Melanocyte of skin (primary cell): Measurements from ENCODE around the gene CCDC188. TPM values are rescaled to one million over a fixed set of nuclear protein-coding genes. Genes with fewer than 3 reads are reported as not detected.

ENCODE experiments used
- small RNA-seq, 2 donors: library from RNA; depleted of rRNA; stranded (forward); fragments of <200 nt; gene quantifications; one replicate each; pipeline ENCODE3, GENCODE V24; 2012
- total RNA-seq, 2 donors: library from RNA; depleted of rRNA; stranded (reverse); fragments of >200 nt; gene quantifications; 2 replicates each; pipeline ENCODE4 v1.2.3, GENCODE V29; 2012

The CCDC188 gene
- total RNA-seq, result under 1 TPM; under 0.01 to 0.33 TPM

DNA sequence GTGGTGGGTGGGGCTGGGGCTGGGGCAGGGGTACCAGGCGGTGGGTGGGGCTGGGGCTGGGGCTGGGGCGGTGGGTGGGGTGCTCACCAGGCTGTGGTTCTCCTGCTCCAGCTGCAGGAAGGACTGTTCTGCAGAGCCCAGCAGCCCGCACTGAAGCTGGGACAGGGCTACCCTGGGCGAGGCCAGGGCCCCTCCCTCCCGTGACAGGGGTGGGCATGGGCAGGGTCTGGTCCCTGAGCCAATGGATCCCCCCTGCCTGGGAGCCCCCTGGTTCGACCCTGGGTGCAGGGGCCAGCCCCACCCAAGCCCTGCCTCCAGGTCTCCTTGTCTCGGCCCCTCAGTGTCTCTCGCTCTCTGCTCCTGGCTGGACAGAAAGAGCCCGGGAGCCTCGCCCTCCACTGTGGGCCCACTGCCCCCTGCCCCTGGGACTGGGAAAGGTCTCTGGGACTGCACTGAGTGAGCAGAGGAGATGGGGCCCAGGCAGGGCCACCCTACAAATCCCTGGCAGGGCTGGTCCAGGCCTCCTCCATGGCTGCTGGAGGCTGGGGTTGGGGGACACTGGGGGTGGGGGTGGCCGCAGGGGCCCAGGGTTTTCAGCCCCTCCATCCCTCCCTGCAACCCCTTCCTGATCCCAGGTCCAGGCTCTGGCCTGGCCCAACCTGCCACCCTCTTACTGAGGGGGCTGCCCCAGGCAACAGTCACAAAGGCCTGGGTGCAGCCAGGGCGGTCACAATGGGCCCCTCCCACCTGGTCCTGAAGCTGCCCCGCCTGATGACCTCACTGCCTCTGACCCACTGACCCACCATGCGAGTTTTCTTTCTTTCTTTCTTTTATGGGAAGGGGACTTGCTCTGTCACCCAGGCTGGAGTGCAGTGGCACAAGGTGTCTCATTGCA lies at the start of gene CCDC188:
TSS of gene CCDC188 (minus strand) at position 675 of the 895 bp plus-strand sequence. CDS start at position 606, 69 bp downstream.

GRCh38 chr22:20131597-20131858 lies 19.3 kb downstream of the CCDC188 start, which contains the start of gene ZDHHC8:
Gene ZDHHC8 (plus strand): TSS chr22:20131804. CDS start chr22:20131948, 144 bp downstream.

GRCh38 chr22:20116951-20117632 lies 33.8 kb downstream of the CCDC188 start, which contains the start of gene TRMT2A:
Gene TRMT2A (minus strand): TSS chr22:20117226. CDS start chr22:20116906, 320 bp downstream.

DNA sequence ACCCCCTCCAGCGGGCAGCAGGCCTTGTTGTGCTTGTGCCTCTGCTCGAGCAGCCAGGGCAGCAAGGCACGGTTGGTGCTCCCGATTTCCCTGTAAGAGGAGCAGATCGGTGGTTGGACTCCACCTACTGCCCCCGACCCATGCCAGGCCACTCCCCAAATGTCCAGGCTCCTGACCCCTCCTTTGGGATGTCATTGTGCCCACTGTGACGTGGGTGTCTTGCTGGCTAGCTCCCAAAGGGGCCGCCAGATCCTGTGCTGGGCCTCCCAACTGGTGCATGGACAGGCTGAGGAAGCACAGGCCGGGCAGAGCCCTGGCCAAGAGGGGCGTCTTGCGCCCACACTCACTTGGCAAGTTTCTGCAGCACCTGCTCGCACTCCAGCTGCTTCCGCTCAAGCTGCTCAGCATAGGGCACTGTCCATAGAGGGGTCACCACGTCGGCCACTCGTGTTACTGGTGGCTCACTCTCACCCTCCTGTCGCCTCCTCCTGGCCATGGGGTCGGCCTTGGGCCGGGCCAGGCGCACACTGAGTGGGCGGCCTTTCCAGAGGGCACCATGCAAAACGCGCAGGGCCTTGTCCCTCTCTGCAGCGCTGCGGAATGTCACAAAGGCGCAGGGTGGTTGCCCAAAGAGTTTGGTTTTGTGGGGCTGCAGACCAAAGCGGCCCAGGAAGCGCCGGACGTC lies 35.0 kb downstream of the CCDC188 start, which contains the start of gene RANBP1:
TSS of gene RANBP1 (plus strand) at position 414 of the 685 bp plus-strand sequence. CDS start at position 495, 81 bp downstream.

Small RNAs within 50 kb of the gene (small RNA-seq; reads per million reads assigned to genes)
- 0 to 0.06 reads per million in 2 donors for gene MIR6816
- 0 reads per million in 2 donors for gene RF00599

Other genes starting within 250 kb of the CCDC188 start
- 100 to 1,000 TPM; 176 to 327 TPM for gene COMT, start 209.3 kb downstream of the CCDC188 start, total RNA-seq
- 10 to 100 TPM; 21.6 to 24.1 TPM for gene TXNRD2, start 209.2 kb downstream of the CCDC188 start, total RNA-seq
- 1 to 10 TPM; 5.3 to 6.9 TPM for gene ARVCF, start 134.2 kb downstream of the CCDC188 start, total RNA-seq
- 10 to 100 TPM; 58.3 to 59.5 TPM for gene TANGO2, start 129.9 kb downstream of the CCDC188 start, total RNA-seq
- 10 to 100 TPM; 16.5 to 18.6 TPM for gene DGCR8, start 70.8 kb downstream of the CCDC188 start, total RNA-seq
- gene RANBP1, start 35.0 kb downstream of the CCDC188 start, total RNA-seq, result 100 to 1,000 TPM; 156 to 424 TPM
- 10 to 100 TPM; 48.9 to 50.0 TPM for gene TRMT2A, start 33.8 kb downstream of the CCDC188 start, total RNA-seq
- 10 to 100 TPM; 11.3 to 12.7 TPM for gene ZDHHC8, start 19.3 kb downstream of the CCDC188 start, total RNA-seq
- gene RTN4R, start 117.3 kb upstream of the CCDC188 start, total RNA-seq, result 1 to 10 TPM; 2.3 to 2.4 TPM
- gene DGCR6L, start 169.0 kb upstream of the CCDC188 start, total RNA-seq, result 10 to 100 TPM; 55.6 to 56.1 TPM
- gene ZNF74, start 243.1 kb upstream of the CCDC188 start, total RNA-seq, result 10 to 100 TPM; 11.0 to 14.7 TPM